Left lung (tissue), 10 donors: ENCODE results near the gene FBL. TPM values are rescaled to one million over a fixed set of nuclear protein-coding genes. Genes with fewer than 3 reads are reported as not detected.

ENCODE experiments used
- ATAC-seq: fragments of 200-7000 bp; cut with Tn5 transposase; one replicate; pipeline ENCODE4 v1.9.1; 2020; ENCODE audit warnings: moderate library complexity
- DNase-seq, 4 donors: peaks; one replicate each; pipeline ENCODE4 v3.0.0-alpha.2; 2013 to 2020
- H3K27ac ChIP-seq, 2 donors: fragments of 200-600 bp; sonication (generic) in 1 of 2; one replicate each; pipeline versions ENCODE4 v1.5.0 to v1.8.0; 2020 to 2021
- H3K27me3 ChIP-seq, 2 donors: fragments of 200-600 bp; sonication (generic) in 1 of 2; one replicate each; pipeline versions ENCODE4 v1.5.0 to v1.8.0; 2020 to 2021
- H3K36me3 ChIP-seq, 2 donors: fragments of 200-600 bp; sonication (generic) in 1 of 2; one replicate each; pipeline versions ENCODE4 v1.5.0 to v1.8.0; 2020 to 2021
- H3K4me1 ChIP-seq, 2 donors: fragments of 200-600 bp; one replicate each; pipeline ENCODE4 v1.8.0; 2021
- H3K4me3 ChIP-seq, 2 donors: fragments of 200-600 bp; sonication (generic) in 1 of 2; one replicate each; pipeline versions ENCODE4 v1.5.0 to v1.8.0; 2020 to 2021; ENCODE audit warnings: mild to moderate bottlenecking in 1 of 2
- H3K9me3 ChIP-seq, 2 donors: fragments of 200-600 bp; sonication (generic) in 1 of 2; one replicate each; pipeline versions ENCODE4 v1.5.0 to v1.8.0; 2020 to 2021
- CTCF ChIP-seq, 2 donors: fragments of 200-600 bp; sonication (generic) in 1 of 2; IDR thresholded peaks; one replicate each; pipeline versions ENCODE4 v1.5.0 to v1.8.0; 2021; ENCODE audit warnings: antibody characterized with exemption in 2 of 2
- intact Hi-C, 2 donors: fragments of 100-400 bp; cut with DNase I; formaldehyde crosslinking; loops; one replicate each; pipeline versions ENCODE4 v1.11.2 to v1.14.2; 2022
- polyA plus RNA-seq, 6 donors: library from polyadenylated mRNA; unstranded; fragments of 120-200 nt; gene quantifications; one replicate each; pipeline ENCODE4 v1.2.1, GENCODE V29; 2013; ENCODE audit not compliant: insufficient read length in 6 of 6
- total RNA-seq, 2 donors: library from RNA; stranded (reverse); fragmentation: NEBNext Ultra II Directional; extraction: Animal tissue kit (Norgen Biotek cat#: 25700); gene quantifications; one replicate each; pipeline ENCODE4 v1.2.1, GENCODE V29; 2021
- donor health status: DM: no; HTN: yes; CAD: no.
- donor health status: DM: no; HTN: no; CAD: no.

Gene FBL
- total and polyA plus RNA-seq, 8 donors, result 82.5 to 375 (median 340) TPM

- no peaks in the 10 kb centered on the region for H3K36me3 ChIP-seq
- peaks cover 0 to 16% of the 10 kb centered on the region in 2 donors for H3K27me3 ChIP-seq
- no peak overlapping the region for H3K4me3 ChIP-seq
- DNase-seq (no peak), ATAC-seq (no peak)
- intact Hi-C loops, result no loop called here
- H3K9me3 ChIP-seq, result no peaks in the 10 kb centered on the region
- H3K4me1 ChIP-seq, result no peaks in the 10 kb centered on the region
- H3K27ac ChIP-seq, result no peak overlapping the region
- no peak for TF ChIP-seq CTCF (IDR thresholded peaks at IDR 0.05)
Observed at GRCh38 chr19:39871886-39872866, 26.0 kb upstream of the FBL start.

- no peak for ATAC-seq
- Histone ChIP-seq H3K4me3 (no peak overlapping the region), H3K4me1 (no peaks in the 10 kb centered on the region), H3K27ac (no peak overlapping the region), H3K9me3 (no peaks in the 10 kb centered on the region), H3K36me3 (no peaks in the 10 kb centered on the region), H3K27me3 (peaks cover 0 to 16% of the 10 kb centered on the region in 2 donors)
- TF ChIP-seq CTCF (IDR thresholded peaks at IDR 0.05), result no peak
- intact Hi-C loops, result no loop called here
- DNase-seq, result no peak
Observed at GRCh38 chr19:39871362-39871761, 25.2 kb upstream of the FBL start.

GRCh38 chr19:39870171-39870971 is 24.2 kb upstream of the FBL start:
- DNase-seq (no peak), ATAC-seq (no peak)
- intact Hi-C loops, result no loop called here
- Histone ChIP-seq H3K9me3 (no peaks in the 10 kb centered on the region), H3K4me1 (no peaks in the 10 kb centered on the region), H3K27me3 (peaks cover 0 to 8% of the 10 kb centered on the region in 2 donors), H3K4me3 (no peak overlapping the region), H3K27ac (no peak overlapping the region), H3K36me3 (no peaks in the 10 kb centered on the region)
- TF ChIP-seq CTCF (IDR thresholded peaks at IDR 0.05), result no peak

GRCh38 chr19:39867952-39868351 is 21.8 kb upstream of the FBL start:
- Histone ChIP-seq H3K4me1 (no peaks in the 10 kb centered on the region), H3K27me3 (no peaks in the 10 kb centered on the region), H3K9me3 (no peaks in the 10 kb centered on the region), H3K4me3 (no peak overlapping the region), H3K27ac (no peak overlapping the region), H3K36me3 (no peaks in the 10 kb centered on the region)
- TF ChIP-seq CTCF (IDR thresholded peaks at IDR 0.05), result no peak
- ATAC-seq, result no peak
- intact Hi-C loops, result no loop called here
- DNase-seq, result no peak

- Histone ChIP-seq H3K4me3 (no peak overlapping the region), H3K36me3 (no peaks in the 10 kb centered on the region), H3K4me1 (no peaks in the 10 kb centered on the region), H3K9me3 (no peaks in the 10 kb centered on the region), H3K27ac (no peak overlapping the region), H3K27me3 (no peaks in the 10 kb centered on the region)
- ATAC-seq (no peak), DNase-seq (no peak)
- intact Hi-C loops, result no loop called here
- TF ChIP-seq CTCF (IDR thresholded peaks at IDR 0.05), result no peak
Observed at GRCh38 chr19:39867133-39867532, 21.0 kb upstream of the FBL start.
